ENCODE results near the gene SPIRE2.
"Not testable (repeated sequence)": the region's sequence is repeated elsewhere in the genome, so short reads cannot be mapped to it uniquely, and the experiment has no call there.

Gene SPIRE2

DNA sequence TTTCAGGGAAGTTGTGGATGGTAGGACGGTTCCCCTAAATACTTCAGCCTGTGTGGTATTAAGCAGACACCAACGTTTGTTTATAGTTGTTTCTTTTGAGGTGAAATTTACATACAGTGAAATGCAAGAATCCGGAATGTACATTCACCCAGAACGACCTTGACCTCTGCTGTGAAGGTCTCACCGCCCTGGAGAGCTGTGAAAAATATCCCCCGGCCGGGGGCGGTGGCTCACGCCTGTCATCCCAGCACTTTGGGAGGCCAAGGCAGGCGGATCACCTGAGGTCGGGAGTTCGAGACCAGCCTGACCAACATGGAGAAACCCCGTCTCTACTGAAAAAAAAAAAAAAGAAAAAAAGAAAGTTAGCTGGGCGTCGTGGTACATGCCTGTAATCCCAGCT is 8.2 kb downstream of the SPIRE2 start:
- DNase-seq (ENCODE audit: low spot score), result not testable (repeated sequence)

DNA sequence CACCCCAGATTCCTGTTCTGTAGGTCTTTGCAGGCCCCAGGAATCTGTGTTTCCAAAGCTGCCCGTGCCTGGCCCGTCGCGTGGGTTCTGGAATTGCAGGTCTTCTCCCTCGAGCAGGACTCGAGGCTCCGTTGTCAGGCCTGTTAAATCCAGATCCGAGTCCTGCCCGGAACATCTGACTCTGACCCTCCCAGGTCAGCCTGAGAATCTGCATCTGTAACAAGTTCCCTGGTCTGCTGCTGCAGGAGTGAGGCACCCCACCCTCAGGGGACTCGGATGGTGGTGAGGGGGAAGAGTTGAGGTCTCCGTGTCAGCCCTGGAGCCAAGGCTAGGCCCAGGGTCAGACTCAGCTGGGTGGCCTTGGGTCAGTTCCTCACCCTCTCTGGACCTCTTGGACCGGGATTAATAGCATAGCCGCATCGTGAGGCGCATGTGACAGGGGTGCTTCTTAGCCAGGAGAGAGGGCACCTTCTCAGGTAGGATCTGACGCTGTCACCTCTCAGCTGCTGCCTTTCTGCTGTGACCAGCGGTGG is 8.8 kb downstream of the SPIRE2 start:
- DNase-seq (ENCODE audit: low spot score), result no peak

DNA sequence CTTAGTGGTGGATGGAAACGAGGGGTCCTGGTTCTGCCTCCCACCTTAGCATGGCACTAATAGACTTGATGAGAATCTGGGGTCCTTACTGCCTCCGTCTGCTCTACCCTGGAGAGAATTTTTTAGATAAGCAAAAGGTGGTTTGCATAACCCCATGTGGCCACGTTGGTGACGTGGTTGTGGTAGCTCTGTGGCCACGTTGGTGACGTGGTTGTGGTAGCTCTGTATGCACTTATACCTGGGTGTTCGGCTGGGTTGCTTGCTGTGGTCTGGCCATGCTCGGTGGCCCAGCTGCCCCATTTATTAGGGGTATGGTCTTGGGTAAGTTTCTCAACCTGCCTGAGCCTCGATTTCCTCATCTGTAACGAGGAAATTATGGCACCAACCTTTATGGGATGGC is 13.0 kb downstream of the SPIRE2 start:
- no peak for DNase-seq (ENCODE audit: low spot score)

DNA sequence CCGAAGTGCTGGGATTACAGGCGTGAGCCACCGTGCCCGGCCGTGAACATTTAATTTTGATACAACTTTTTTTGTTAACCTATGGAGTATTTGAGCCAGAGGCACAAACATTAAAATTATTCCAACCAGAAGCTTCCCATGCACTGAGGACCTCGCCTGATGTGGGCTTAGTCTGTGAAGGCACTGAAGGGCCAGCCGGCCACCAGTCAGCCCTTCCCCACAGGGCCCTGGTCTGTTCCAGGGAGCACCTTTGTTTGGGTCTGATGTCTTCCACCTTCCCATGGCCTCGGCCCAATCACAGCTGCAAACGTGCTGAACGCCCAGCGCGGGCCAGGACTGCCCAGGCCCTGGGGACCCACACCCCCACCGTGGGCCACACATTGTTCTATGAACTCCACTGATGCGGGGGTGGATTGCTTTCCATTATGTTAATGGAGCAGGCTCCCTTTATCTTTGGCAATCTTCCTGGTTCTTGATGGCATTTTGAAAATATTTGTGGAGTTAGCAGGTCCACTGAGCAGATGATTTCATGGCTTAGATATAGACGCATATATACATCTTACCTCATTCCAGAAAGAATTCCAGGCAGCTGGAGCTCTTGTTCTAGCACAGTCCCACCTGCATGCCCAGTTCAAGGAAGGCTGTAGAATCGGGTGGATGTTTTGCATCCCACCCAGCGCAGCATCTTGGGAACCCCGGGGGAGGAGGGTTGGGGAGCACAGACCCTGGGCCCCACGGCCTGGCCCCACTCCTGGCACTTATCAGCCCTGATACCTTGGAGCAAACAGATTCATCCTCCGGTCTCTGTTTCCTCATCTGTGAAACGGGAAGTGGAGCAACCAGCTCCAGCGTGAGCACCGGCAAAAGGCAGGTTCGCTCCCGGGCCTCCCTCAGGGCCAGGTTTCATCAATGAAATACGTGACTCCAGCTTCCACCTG is 14.5 kb downstream of the SPIRE2 start:
- DNase-seq (ENCODE audit: low spot score), result no peak

DNA sequence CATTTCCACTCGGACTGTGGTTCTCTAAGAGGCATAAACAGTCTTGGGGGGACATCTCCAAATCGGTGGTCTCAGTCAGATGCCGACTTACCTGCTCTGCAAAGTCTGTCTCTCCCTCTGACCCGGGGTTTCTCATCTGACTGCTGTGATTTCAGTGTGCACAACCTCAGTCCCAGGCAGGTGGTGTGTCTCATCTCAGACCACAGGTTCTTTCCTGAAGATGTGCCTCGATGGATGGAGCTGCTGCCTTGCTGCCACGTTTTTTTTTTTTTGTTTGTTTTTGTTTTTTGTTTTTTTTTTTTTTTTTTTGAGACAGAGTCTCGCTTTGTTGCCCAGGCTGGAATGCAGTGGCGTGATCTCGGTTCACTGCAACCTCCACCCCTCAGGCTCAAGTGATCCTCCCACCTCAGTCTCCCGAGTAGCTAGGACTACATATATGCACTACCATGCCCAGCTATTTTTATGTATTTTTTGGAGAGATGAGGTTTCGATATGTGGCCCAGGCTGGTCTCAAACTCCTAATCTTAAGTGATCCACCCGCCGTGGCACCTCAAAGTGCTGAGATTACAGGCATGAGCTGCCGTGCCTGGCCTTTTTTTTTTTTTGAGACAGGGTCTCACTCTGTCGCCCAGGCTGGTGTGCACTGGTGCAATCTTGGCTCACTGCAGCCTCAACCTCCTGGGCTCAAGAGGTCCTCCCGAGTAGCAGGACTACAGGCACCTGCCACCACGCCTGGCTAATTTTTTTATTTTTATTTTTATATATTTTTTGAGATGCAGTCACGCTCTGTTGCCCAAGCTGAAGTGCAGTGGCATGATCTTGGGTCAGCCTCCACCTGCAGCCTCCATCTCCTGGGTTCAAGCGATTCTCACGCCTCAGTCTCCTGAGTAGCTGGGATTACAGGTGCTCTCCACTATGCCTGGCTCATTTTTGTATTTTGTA is 15.4 kb downstream of the SPIRE2 start:
- no peak for DNase-seq (ENCODE audit: low spot score)

DNA sequence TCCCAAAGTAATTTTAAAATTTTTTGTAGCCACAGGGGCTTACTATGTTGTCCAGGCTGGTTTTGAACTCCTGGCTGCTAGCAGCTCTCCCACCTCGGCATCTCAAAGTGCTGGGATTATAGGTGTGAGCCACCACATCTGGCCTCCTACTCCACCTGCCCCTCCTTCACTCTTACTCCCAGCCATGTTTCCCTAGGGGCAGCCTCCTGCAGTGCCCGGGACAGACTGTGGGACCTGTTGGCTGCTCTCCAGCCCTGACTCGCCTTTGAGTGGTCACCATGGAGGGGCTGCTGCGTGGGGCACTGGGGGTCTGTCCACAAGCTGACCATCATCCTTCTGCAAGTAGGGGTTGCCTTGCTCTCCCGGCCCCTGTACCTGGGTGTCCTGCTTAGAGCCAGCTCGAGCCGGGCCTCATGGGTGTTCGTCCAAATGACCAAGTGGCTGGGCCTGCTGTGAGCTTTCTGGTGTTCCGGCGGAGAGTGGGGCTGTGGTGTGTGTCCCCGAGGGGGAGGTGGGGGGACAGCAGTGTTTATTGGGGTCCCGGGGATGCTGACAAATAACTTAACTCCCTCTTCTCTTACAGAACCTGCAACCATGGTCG is 16.6 kb downstream of the SPIRE2 start:
- no peak for DNase-seq (ENCODE audit: low spot score)

DNA sequence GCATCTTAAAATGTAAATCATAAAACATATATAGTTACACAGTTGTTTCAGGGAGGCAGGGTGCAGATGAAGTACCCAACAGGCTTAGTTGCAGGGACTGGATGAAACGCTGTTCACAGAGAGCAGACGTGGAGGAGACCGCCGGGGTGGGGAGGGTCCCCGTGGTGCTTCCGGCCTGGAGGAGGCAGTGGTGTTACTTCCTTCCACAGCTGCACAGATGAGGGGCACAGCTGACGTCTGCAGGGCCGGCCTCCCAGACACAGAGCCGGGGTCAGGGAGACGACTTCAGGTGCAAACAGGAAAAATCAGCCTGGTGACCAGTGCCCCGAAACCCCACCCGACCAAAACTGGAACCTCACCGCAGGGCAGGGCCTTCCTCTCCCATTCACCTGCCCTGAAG is 17.1 kb downstream of the SPIRE2 start:
- DNase-seq (ENCODE audit: low spot score), result no peak

DNA sequence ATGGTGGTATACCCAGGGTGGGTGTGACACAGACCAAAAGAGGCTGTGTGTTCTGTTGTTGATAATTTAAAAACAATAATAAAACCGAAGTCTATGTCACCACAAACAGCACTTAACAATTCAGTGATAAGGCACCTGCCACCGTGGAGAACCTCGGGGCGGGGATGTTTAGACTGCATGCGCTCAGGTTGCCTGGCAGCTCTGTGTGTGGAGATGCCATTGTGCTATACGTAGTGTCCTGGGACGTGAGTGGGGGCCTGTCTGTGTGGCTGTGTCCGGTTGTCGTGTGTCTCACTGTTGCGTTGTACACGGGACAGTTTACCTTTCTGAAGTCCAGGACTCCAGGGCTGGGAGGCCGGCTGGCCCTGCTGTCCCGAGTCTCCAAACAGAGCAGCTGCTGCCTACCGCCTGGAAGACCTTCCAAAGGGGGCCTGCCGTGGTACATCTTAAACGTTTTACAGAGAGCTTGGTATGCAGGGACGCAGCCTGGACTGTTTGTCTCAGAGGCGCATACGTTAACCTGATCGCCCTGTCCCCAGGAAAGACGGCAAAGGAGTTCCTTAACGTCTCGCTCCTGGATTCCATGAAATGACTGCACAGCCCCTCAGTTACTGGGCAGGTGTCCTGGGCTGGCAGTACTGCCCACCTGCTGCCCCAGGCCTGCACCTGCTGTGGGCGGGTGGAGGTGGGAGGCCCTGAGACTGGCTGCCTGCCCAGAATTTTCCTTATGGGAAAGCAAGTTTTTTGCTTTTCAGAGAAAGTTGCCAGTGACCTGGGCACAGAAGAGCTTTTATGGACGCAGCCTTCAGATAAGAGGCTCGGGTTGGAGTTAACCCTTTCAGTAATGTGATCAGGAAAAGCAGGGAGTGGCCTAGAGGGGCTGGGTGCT is 19.0 kb downstream of the SPIRE2 start:
- DNase-seq (ENCODE audit: low spot score), result no peak

DNA sequence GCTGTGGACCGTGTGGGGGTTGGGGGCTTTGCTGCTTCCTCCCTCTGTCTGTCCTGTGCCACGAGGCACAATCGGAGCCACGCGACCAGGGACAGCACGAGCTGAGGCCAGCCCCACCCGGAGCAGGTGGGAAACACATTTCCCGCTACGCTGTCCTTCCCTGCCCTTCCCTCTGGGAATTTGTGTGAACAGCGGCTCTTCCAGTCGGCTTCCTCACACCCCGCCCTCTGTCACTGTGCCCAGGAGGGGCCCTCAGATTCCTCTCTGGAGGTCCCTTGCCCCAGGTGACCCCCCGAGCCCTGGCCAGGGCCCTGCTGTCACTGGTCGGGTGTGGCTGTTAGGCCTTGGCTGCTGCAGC is 19.6 kb downstream of the SPIRE2 start:
- DNase-seq (ENCODE audit: low spot score), result no peak

DNA sequence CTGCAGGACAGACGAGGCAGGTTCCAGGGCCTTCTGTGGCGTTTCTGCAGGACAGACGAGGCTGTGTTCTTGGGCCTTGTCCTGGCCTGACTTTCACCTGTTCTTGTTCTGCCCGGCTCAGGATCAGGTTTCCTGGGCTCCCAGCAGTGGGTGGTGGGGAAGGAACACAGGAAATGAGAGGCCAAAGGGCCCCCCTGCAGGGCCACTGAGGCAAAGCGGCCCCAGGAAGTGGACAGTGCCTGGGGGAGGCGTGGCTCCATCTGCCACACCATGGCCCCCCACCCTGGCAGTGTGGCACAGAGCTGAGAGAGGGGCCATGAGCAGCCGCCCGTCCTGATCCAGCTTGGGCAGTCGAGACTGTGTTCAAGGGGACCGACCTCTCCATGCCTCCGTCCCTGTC is 20.7 kb downstream of the SPIRE2 start:
- DNase-seq (ENCODE audit: low spot score), result no peak

DNA sequence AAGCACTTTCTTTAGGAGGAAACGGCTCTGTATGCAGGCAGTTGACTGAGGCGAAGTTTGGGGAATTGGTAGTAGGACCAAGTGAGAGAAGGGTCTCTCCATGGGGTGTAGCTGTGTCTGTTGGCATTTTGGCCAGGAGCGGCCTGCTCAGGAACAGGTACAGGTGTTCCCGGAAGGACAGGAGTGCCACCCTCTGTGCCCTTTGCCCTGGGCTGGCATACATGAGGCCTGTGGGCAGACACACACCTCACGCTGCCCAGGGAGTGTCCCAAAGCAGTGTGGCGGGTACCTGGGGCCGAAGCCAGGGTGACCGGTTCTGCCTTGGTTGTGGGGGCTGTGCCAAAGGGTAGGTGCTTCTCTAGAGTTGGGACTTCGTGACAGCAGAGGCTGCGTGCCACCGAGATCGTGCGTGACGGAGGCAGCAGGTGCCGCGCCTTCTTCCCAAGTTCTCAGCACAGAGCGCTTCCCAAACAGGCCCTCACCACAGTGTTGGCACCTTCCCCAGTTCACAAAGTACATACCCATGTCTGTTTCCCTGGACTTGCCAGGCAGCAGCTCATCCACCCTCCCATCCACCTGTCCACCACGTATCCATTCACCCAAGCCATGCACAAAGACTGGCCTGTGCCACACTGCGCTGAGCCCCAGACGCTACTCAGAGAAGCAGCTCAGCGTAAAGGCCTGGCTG is 25.2 kb downstream of the SPIRE2 start:
- DNase-seq (ENCODE audit: low spot score), result no peak

DNA sequence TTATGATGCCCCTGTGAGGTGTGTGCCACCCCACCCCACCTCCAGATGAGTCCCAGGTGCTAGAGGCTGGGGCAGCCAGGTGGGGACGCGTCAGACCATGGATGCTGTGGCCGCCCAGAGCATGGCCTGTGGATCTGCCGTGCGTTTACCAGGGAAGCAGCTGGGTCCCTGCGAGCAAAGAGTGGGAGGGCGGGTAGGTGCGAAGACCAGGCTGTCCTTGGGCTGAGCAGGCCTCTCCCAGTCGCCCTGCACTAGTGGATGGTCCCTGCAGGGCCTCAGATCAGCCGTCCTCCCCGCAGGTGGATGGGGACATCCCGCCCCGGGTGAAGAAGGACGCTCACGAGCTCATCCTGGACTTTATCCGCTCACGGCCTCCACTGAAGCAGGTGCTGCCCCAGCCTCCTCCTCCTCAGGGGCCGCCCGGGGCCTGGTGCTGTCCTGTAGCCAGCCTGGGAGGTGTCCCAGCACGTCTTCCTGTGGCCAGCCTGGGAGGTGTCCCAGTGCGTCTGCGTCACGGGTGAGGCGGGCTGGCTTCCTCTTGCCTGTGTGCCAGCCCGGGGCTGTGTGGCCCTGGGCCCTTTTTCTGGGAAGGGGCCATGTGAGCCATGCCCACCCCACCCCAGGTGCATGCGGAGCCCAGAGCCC is 27.1 kb downstream of the SPIRE2 start:
- no peak for DNase-seq (ENCODE audit: low spot score)

DNA sequence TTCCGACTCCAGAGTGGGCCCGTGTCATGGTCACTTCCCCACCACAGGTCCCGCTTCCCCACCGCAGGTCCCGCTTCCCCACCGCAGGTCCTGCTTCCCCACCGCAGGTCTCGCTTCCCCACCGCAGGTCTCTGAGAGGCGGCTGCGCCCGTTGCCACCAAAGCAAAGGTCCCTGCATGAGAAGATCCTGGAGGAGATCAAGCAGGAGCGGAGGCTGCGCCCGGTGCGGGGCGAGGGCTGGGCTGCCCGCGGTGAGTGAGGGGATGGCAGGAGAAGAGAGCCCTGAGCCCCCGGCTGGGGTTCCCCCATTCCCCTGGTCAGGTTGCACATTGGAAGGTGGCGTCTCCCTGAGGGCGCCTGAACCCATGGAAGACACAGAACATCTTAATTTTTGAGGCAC is 27.7 kb downstream of the SPIRE2 start:
- no peak for DNase-seq (ENCODE audit: low spot score)

DNA sequence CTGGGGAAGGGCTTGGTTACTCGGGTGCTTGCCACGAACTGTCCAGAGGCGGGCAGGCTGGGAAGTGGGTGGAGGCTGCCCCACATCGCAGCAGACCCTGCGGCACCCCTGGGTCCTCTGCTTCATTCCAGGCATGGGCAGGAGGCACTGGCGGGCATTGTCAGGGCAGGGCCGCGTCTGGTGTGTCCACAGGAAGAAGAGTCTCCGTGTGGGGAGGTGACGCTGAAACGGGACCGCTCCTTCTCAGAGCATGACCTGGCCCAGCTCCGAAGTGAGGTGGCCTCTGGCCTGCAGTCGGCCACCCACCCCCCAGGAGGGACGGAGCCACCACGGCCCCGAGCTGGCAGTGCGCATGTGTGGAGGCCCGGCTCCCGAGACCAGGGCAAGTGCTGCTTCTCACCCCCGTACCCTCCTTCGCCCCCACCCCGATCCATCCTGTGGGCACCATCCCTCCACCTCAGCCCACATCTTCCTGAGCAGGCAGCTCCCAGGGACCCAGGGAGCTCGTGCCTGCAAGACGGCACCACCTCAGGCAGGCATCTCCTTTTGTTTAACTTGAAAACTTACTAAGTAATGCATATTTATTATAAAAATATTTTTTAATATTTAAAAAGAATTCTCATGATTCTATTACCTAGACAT is 30.8 kb downstream of the SPIRE2 start:
- DNase-seq (ENCODE audit: low spot score), result no peak

DNA sequence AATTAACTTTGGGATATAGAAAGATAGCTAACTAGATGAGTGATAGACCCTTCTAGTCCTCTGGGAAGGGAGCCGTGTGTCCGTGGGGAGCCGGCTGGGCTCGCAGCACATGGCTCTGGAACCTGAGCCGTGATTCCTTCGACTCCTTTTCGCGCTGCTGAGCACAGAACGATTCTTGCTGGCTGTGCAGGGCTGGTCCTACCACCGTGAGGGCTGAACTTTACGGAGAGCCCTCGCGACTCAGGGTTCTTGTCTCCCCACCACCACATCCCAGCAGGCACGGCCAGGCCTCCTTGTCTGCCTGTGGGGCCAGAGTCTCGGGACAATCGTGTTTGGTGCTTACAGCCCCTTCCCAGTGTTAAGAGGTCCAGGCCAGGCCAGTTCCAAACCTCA is 31.3 kb downstream of the SPIRE2 start:
- DNase-seq (ENCODE audit: low spot score), result no peak

DNA sequence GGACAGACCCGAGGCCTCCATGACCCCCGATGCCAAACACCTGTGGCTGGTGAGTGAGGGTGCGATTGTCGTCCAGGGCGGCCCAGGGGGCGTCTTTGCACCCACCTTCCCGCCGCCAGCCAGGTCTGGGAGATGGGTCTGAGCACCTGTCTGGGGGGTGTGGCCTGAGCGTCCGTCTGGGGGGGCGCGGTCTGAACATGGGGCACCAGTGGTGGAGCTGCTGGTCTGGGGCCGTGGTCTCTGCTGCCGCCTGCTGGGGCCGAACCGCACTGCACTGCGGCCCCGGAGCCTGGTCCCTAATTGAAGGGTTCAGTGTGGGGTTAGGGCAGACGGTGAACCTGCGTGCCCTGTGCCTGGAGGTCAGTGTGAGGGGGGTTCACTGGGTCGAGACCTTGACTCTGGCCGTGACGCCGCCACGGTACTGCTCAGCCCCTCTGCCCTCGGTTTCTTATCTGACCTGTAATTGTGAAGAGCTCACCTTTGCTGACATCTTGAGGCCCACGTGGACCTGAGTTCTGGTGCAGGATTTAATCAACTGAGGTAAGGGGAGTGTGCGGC is 32.6 kb downstream of the SPIRE2 start:
- DNase-seq (ENCODE audit: low spot score), result no peak

DNA sequence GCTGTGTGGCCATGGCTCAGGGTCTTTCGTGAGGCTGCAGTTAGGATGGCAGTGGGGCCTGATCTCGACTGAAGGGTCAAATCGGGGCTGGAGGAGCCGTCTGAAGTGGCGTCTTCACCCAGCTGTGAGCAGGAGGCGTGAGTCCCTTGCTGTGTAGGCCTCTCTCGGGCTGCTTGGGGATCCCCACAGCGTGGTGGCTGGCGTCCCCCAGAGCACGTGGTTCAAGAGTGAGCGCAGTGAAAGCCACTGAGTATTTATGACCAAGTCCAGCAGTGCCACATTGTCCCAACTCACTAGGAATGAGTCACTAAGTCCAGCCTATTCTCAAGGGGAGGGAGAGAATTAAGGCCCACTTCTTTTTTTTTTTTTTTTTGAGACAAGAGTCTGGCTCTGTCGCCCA is 33.4 kb downstream of the SPIRE2 start:
- no peak for DNase-seq (ENCODE audit: low spot score)

DNA sequence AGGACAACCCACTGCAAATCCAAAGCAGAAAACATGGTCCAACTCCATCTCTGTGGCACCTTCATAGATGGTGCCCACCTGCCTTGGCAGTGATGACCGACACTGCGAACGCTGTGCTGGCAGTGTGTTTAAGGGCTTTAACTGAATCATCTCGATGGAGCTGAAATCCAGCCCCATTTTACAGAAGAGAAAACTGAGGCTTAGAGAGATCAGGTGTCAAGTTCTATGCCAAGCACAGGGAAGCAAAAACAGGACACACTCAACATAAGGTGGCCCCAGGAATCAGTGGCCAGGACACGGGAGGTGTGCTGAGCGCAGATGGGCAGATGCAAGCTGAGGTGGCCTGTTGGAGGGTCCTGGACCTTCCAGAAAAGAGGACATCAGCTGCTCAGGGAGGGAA is 34.5 kb downstream of the SPIRE2 start:
- no peak for DNase-seq (ENCODE audit: low spot score)

DNA sequence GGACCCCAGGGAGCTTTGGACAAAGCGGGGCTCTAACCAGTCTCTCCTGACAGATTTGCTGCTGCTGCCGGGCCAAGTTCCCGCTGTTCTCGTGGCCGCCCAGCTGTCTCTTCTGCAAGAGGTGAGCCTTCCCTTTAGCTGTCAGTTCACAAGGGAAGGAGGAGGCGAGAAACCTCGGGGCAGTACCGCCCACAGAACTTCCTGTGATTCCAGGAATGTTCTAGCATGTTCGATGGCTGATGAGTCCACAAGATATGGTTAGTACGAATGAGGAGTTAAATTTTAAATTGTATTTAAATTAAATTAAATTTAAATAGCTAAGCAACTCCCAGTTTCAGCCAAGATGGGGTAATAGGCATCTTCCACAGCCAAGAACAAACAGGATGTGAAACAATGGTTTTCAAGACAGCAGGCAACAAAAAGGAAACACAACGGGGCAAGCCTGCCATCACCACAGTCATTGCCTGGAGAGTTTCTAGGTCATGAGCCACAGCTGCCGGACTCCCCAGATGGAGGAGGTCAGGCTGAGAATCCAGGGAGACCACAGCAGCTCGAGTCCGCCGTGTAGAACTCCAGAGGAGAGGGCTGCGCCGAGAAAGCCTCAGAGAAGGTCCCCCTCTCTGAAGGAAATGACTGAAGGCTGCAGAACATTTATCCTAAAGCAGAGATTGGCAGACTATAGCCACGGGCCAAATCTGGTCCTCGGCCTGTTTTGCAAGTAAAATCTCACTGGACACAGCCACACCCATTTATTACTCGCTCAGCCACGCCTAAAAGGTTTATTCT is 35.7 kb downstream of the SPIRE2 start:
- peak; percentile 65 for DNase-seq (ENCODE audit: low spot score)

Data from cerebellar cortex (tissue), 1 donor.